ENCODE data around the gene ARHGAP8.

The ARHGAP8 gene

GRCh38 chr22:44859641-44860040, 107.3 kb downstream of the ARHGAP8 start:
- no peak overlapping the region for H3K4me2 ChIP-seq (ENCODE audit: low read depth, low read length, poor library complexity, severe bottlenecking)
- H4K20me1 ChIP-seq (ENCODE audit: insufficient read depth, low read length, poor library complexity, severe bottlenecking): no peaks in the 10 kb centered on the region
- H3K4me1 ChIP-seq (ENCODE audit: insufficient read depth, low read length, poor library complexity, severe bottlenecking): no peaks in the 10 kb centered on the region
- no peaks in the 10 kb centered on the region for H3K9me2 ChIP-seq (replicated peaks; ENCODE audit: low read depth, low read length)
- no peak for TF ChIP-seq CTCF (conservative IDR thresholded peaks at IDR 0.05; ENCODE audit: low read length)
- no peak for TF ChIP-seq EZH2phosphoT487 (IDR thresholded peaks at IDR 0.05; ENCODE audit: borderline replicate concordance)
- H3K9ac ChIP-seq (ENCODE audit: low read depth, low read length, poor library complexity, severe bottlenecking): no peak overlapping the region
- H3K9me3 ChIP-seq (ENCODE audit: insufficient read depth, low read depth, low read length): no peaks in the 10 kb centered on the region
- no peaks in the 10 kb centered on the region for H3K27me3 ChIP-seq (ENCODE audit: insufficient read depth, low read length, poor library complexity, severe bottlenecking)
- no peak overlapping the region for H2AFZ ChIP-seq (ENCODE audit: low read length)
- H3K36me3 ChIP-seq (ENCODE audit: insufficient read depth, low read length): no peaks in the 10 kb centered on the region
- H3K79me2 ChIP-seq (ENCODE audit: insufficient read depth, low read length): no peaks in the 10 kb centered on the region
- no peaks in the 10 kb centered on the region for H3F3A ChIP-seq (ENCODE audit: low read depth)
- H3K4me3 ChIP-seq (ENCODE audit: low read length, poor library complexity, severe bottlenecking): no peak overlapping the region

- no peaks in the 10 kb centered on the region for H3K79me2 ChIP-seq (ENCODE audit: insufficient read depth, low read length)
- no peak overlapping the region for H3K4me2 ChIP-seq (ENCODE audit: low read depth, low read length, poor library complexity, severe bottlenecking)
- no peak for TF ChIP-seq EZH2phosphoT487 (IDR thresholded peaks at IDR 0.05; ENCODE audit: borderline replicate concordance)
- no peak for TF ChIP-seq CTCF (conservative IDR thresholded peaks at IDR 0.05; ENCODE audit: low read length)
Observed at GRCh38 chr22:44860311-44860710, 107.9 kb downstream of the ARHGAP8 start.

GRCh38 chr22:44861245-44861644, 108.9 kb downstream of the ARHGAP8 start:
- H4K20me1 ChIP-seq (ENCODE audit: insufficient read depth, low read length, poor library complexity, severe bottlenecking): no peaks in the 10 kb centered on the region
- no peak overlapping the region for H2AFZ ChIP-seq (ENCODE audit: low read length)
- H3K4me2 ChIP-seq (ENCODE audit: low read depth, low read length, poor library complexity, severe bottlenecking): no peak overlapping the region
- H3K36me3 ChIP-seq (ENCODE audit: insufficient read depth, low read length): no peaks in the 10 kb centered on the region
- no peaks in the 10 kb centered on the region for H3F3A ChIP-seq (ENCODE audit: low read depth)
- H3K79me2 ChIP-seq (ENCODE audit: insufficient read depth, low read length): no peaks in the 10 kb centered on the region
- no peaks in the 10 kb centered on the region for H3K9me2 ChIP-seq (replicated peaks; ENCODE audit: low read depth, low read length)
- no peak overlapping the region for H3K4me3 ChIP-seq (ENCODE audit: low read length, poor library complexity, severe bottlenecking)
- H3K27me3 ChIP-seq (ENCODE audit: insufficient read depth, low read length, poor library complexity, severe bottlenecking): no peaks in the 10 kb centered on the region
- H3K9ac ChIP-seq (ENCODE audit: low read depth, low read length, poor library complexity, severe bottlenecking): no peak overlapping the region
- TF ChIP-seq CTCF (conservative IDR thresholded peaks at IDR 0.05; ENCODE audit: low read length) (no peak), EZH2phosphoT487 (IDR thresholded peaks at IDR 0.05; ENCODE audit: borderline replicate concordance) (no peak)
- no peaks in the 10 kb centered on the region for H3K9me3 ChIP-seq (ENCODE audit: insufficient read depth, low read depth, low read length)
- no peaks in the 10 kb centered on the region for H3K4me1 ChIP-seq (ENCODE audit: insufficient read depth, low read length, poor library complexity, severe bottlenecking)

More at GRCh38 chr22:44860311-44860710, 107.9 kb downstream of the ARHGAP8 start:
- no peak overlapping the region for H3K4me3 ChIP-seq (ENCODE audit: low read length, poor library complexity, severe bottlenecking)
- H2AFZ ChIP-seq (ENCODE audit: low read length): no peak overlapping the region
- no peaks in the 10 kb centered on the region for H3K4me1 ChIP-seq (ENCODE audit: insufficient read depth, low read length, poor library complexity, severe bottlenecking)
- H4K20me1 ChIP-seq (ENCODE audit: insufficient read depth, low read length, poor library complexity, severe bottlenecking): no peaks in the 10 kb centered on the region
- no peaks in the 10 kb centered on the region for H3F3A ChIP-seq (ENCODE audit: low read depth)
- no peaks in the 10 kb centered on the region for H3K27me3 ChIP-seq (ENCODE audit: insufficient read depth, low read length, poor library complexity, severe bottlenecking)
- no peaks in the 10 kb centered on the region for H3K9me2 ChIP-seq (replicated peaks; ENCODE audit: low read depth, low read length)
- no peaks in the 10 kb centered on the region for H3K36me3 ChIP-seq (ENCODE audit: insufficient read depth, low read length)
- H3K9me3 ChIP-seq (ENCODE audit: insufficient read depth, low read depth, low read length): no peaks in the 10 kb centered on the region
- H3K9ac ChIP-seq (ENCODE audit: low read depth, low read length, poor library complexity, severe bottlenecking): no peak overlapping the region

Measured in Loucy (cell line).